HepG2 (cell line): ENCODE data around the gene MAN2B2. TPM values are rescaled to one million over a fixed set of nuclear protein-coding genes. Genes with fewer than 3 reads are reported as not detected.

Experiments
- ATAC-seq: fragments of 200-7000 bp; cut with Tn5 transposase; 3 replicates; pipeline ENCODE4 v1.9.1; 2020; ENCODE audit warnings: mild to moderate bottlenecking, moderate library complexity
- BruUV-seq: library from RNA; stranded (reverse); fragments of 400-500 nt; replicated peaks from 2 replicates; lab custom pipeline; 2021; lab: Mats Ljungman, UMichigan
- CTCF ChIA-PET: fragments of 300-600 bp; formaldehyde crosslinking; extraction: SDS; loops from one replicate; lab custom pipeline; 2021; ENCODE audit warnings: low total read pairs, inconsistent platforms, low intra/inter-chr PET ratio; lab: Yijun Ruan, JAX
- POLR2A ChIA-PET: fragments of 350-600 bp; sonication (Branson Sonifier 250); formaldehyde crosslinking; loops from one replicate; lab custom pipeline; 2020; ENCODE audit warnings: antibody characterized with exemption, inconsistent platforms; lab: Yijun Ruan, JAX
- DNase-seq: peaks from one replicate; pipeline ENCODE4 v3.0.0-alpha.2; 2015; ENCODE audit warnings: low spot score
- FAIRE-seq: peaks from 3 replicates; lab custom pipeline; 2011; peaks lifted over from hg19 to GRCh38; lab: Jason Lieb, UNC
- H2AFZ ChIP-seq: one replicate; pipeline ENCODE4 v1.6.1; 2011; ENCODE audit warnings: low read length, inconsistent platforms
- H3K27ac ChIP-seq: fragments of 300-600 bp; 3 replicates; pipeline ENCODE4 v1.8.0; 2011; ENCODE audit warnings: mixed run types, mild to moderate bottlenecking, mixed read lengths, low read length, inconsistent platforms; ENCODE audit not compliant: insufficient read depth; ENCODE audit errors: extremely low read length
- H3K27me3 ChIP-seq, 2 experiments: fragments of 200-600 bp in 1 of 2; 2 replicates in 1 of 2; 3 replicates in 1 of 2; pipeline versions ENCODE4 v1.6.0 to v1.8.0; 2011; ENCODE audit warnings: low read length in 2 of 2, mild to moderate bottlenecking in 2 of 2, moderate library complexity in 2 of 2, inconsistent platforms in 1 of 2; ENCODE audit not compliant: insufficient read depth in 2 of 2, control insufficient read depth in 1 of 2
- H3K36me3 ChIP-seq, 2 experiments: fragments of 200-600 bp in 1 of 2; replicated peaks in 1 of 2; 2 replicates in 1 of 2; 3 replicates in 1 of 2; pipeline versions ENCODE4 v1.5.1 to v1.8.0; 2011; ENCODE audit warnings: low read length in 2 of 2, inconsistent platforms in 1 of 2; ENCODE audit not compliant: insufficient read depth in 2 of 2, control insufficient read depth in 1 of 2
- H3K4me1 ChIP-seq: 2 replicates; pipeline ENCODE4 v1.5.1; 2012; ENCODE audit warnings: low read length, inconsistent platforms; ENCODE audit not compliant: insufficient read depth
- H3K4me2 ChIP-seq: 2 replicates; pipeline ENCODE4 v1.6.0; 2011; ENCODE audit warnings: low read depth, low read length, inconsistent platforms
- H3K4me3 ChIP-seq, 3 experiments: fragments of 200-600 bp in 1 of 3; sonication (generic), shearing (Covaris generic) in 1 of 3; replicated peaks in 1 of 3; 2 replicates each; pipeline ENCODE4 v1.5.1; 2011 to 2016; ENCODE audit warnings: low read length in 3 of 3, inconsistent platforms in 2 of 3, low read depth in 2 of 3, mild to moderate bottlenecking in 2 of 3, control low read depth in 1 of 3, mixed read lengths in 1 of 3; ENCODE audit not compliant: insufficient read depth in 1 of 3
- H3K79me2 ChIP-seq: one replicate; pipeline ENCODE4 v1.6.1; 2011; ENCODE audit warnings: low read length, inconsistent platforms; ENCODE audit not compliant: insufficient read depth
- H3K9ac ChIP-seq: 2 replicates; pipeline ENCODE4 v1.6.0; 2011; ENCODE audit warnings: mild to moderate bottlenecking, low read depth, low read length, inconsistent platforms; ENCODE audit not compliant: insufficient read depth
- H3K9me3 ChIP-seq: 2 replicates; pipeline ENCODE4 v1.5.1; 2012; ENCODE audit warnings: mild to moderate bottlenecking, low read length
- H4K20me1 ChIP-seq: 2 replicates; pipeline ENCODE4 v1.6.0; 2011; ENCODE audit warnings: inconsistent platforms, mild to moderate bottlenecking, low read length, moderate library complexity; ENCODE audit not compliant: insufficient read depth
- HCFC1 ChIP-seq: fragments of 150-350 bp; IDR thresholded peaks from 2 replicates; pipeline ENCODE4 v1.6.1; 2014; ENCODE audit warnings: low read depth, low read length
- HMG20B ChIP-seq: conservative IDR thresholded peaks from 2 replicates; pipeline ENCODE4 v1.6.1; 2016; ENCODE audit warnings: missing genetic modification reagents, missing compliant biosample characterization
- HNRNPK ChIP-seq: fragments of 200-400 bp; formaldehyde crosslinking; IDR thresholded peaks from 2 replicates; pipeline ENCODE4 v1.6.1; 2018; ENCODE audit warnings: low read length, low read depth, moderate library complexity, mild to moderate bottlenecking; ENCODE audit not compliant: poor library complexity, severe bottlenecking
- JUNB ChIP-seq: sonication (generic); formaldehyde crosslinking; IDR thresholded peaks from 2 replicates; pipeline ENCODE4 v1.8.0; 2022; ENCODE audit warnings: missing genetic modification reagents, mild to moderate bottlenecking, borderline replicate concordance
- KDM5B ChIP-seq: sonication (generic); formaldehyde crosslinking; IDR thresholded peaks from 2 replicates; pipeline ENCODE4 v1.4.0; 2020; ENCODE audit warnings: missing genetic modification reagents, mild to moderate bottlenecking, borderline replicate concordance
- MIXL1 ChIP-seq: IDR thresholded peaks from 2 replicates; pipeline ENCODE4 v1.6.1; 2016
- MXD4 ChIP-seq: IDR thresholded peaks from 2 replicates; pipeline ENCODE4 v1.6.1; 2016; ENCODE audit warnings: mild to moderate bottlenecking, missing biosample characterization, missing genetic modification reagents
- ZIK1 ChIP-seq: sonication (generic); formaldehyde crosslinking; IDR thresholded peaks from 2 replicates; pipeline ENCODE4 v1.5.0; 2020; ENCODE audit warnings: mild to moderate bottlenecking, low read depth, missing genetic modification reagents, borderline replicate concordance
- ZNF451 ChIP-seq: sonication (generic); formaldehyde crosslinking; IDR thresholded peaks from 2 replicates; pipeline ENCODE4 v1.5.0; 2020; ENCODE audit warnings: mild to moderate bottlenecking, missing genetic modification reagents
- WGBS: methylation state at CpG from one replicate; pipeline ENCODE4 v1.1.6; 2017; ENCODE audit warnings: low lambda C conversion rate; 5-methylcytosine and 5-hydroxymethylcytosine counted together
- in situ Hi-C: cut with HindIII; loops from 2 replicates; pipeline ENCODE4 v1.10.0; 2017; ENCODE audit warnings: low pct_unique_long_range_greater_than_20kb; ENCODE audit not compliant: extremely low pct_ligation_motif_present
- intact Hi-C: fragments of 100-400 bp; cut with micrococcal nuclease; formaldehyde crosslinking; loops from one replicate; pipeline ENCODE4 v1.10.0; 2022; ENCODE audit not compliant: unreplicated experiment
- polyA plus RNA-seq, 8 experiments: library from polyadenylated mRNA; depleted of rRNA in 3 of 8; stranded (reverse) in 7 of 8; unstranded in 1 of 8; fragments of >200 nt; fragmentation: Illumina TruSeq in 4 of 8; extraction: Trizol in 4 of 8; gene quantifications; 2 replicates each; pipeline versions ENCODE4 v1.2.1 to v1.2.3, GENCODE V29; 2011 to 2016; ENCODE audit warnings: low read depth in 4 of 8, missing spikeins in 1 of 8, mixed read lengths in 1 of 8; ENCODE audit not compliant: insufficient read depth in 1 of 8
- total RNA-seq, 5 experiments: library from RNA; depleted of rRNA; stranded (reverse); fragments of >200 nt; fragmentation: Illumina TruSeq; extraction: Trizol; gene quantifications; 2 replicates each; pipeline ENCODE4 v1.2.3, GENCODE V29; 2016; ENCODE audit warnings: low read depth in 1 of 5
- TF ChIP-seq, protein P1 (sequence below): sonication (generic); formaldehyde crosslinking; conservative IDR thresholded peaks from 2 replicates; pipeline ENCODE4 v1.8.0; 2022; ENCODE audit warnings: missing genetic modification reagents
- TF ChIP-seq, protein P2 (sequence below): sonication (generic); formaldehyde crosslinking; IDR thresholded peaks from 2 replicates; pipeline ENCODE4 v1.4.0; 2020; ENCODE audit warnings: missing genetic modification reagents, borderline replicate concordance
- TF ChIP-seq, protein P3 (sequence below): sonication (generic); formaldehyde crosslinking; IDR thresholded peaks from 2 replicates; pipeline ENCODE4 v1.4.0; 2020; ENCODE audit warnings: missing genetic modification reagents

MAN2B2 gene
- total and polyA plus RNA-seq, 2 of the 13 experiments (the other 11 are each of a cell fraction or from before 2014, with no cell fraction given) = 4.8 to 5.4 TPM

DNA sequence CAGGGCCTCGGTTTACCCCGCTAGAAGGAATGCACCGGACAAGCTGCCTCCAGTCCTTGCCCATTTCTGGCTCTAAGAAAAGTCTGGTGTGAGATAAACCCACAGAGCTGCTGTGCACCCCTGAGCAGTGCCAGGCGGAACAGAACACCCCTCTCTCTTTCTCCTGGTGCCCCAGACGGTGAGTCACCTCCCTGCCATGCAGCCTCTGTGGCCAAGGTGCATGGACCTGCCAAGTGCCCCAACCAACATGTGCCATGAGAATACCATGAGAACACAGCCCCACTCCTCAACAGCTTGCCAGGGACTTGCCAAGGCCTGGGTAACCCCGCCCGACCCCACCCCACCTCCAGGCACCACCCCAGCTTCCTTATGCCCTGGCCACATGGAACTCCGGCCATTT is 47.7 kb upstream of the MAN2B2 start:
- intact Hi-C loops = no loop called here
- no peaks in the 10 kb centered on the region for H3K36me3 ChIP-seq

DNA sequence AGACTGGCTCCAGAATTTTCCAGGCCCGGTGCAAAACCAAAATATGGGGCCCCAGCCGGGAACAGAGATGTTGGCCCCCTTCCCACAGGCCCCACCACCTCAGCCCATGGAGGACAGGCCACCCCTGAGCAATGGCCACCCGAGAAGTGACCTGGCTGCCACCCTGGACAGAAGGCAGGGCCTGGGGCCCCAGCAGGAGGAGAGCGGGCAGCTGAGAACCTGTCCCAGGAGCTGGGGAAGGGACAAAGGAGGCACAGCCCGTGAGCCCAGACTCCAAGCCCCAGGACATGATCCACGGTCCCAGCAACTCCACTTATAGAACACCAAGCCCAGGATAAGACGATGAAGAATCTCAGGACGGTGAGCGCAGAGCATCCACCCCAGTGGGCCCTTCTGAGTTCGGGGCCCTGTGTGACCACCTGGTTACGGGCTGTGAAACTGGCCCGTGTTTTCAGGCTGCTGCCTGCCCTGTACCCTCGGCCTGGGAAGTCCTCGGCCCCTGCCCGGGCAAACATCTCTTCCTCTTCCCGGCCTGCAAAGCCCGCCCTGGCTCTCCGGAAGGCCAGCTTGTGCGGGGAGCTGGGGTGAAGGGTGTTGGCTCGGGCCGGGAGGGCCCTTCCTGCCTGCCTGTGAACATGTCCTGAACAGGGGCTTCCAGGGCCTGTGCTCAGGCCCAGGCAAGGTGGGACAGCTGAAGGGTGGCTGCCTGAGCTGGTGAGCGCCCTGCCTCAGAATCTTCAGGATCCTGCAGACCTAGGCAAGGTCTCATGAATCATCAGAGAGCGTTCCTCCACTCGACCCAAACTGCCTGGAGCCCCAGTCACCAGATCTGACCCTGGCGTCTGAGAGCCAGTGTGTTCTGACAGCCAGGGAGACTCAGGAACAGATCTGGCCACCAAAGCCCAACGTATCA is 47.0 kb upstream of the MAN2B2 start:
- POLR2A ChIA-PET = interaction anchor here (1.0 kb wide), 1 partner anchor 11 kb away, joined by 3 read pairs; no protein-coding TSS in a partner anchor
- H3K4me2 ChIP-seq = no peak overlapping the region
- CTCF ChIA-PET = no interaction called here
- 20% methylated on average over 10 of the region's 26 CpGs for WGBS
- DNase-seq = no peak
- no peak for TF ChIP-seq ZIK1 (CRISPR knock-in tag)
- no peak for TF ChIP-seq MIXL1 (CRISPR knock-in tag)
- TF ChIP-seq, protein P1, sequence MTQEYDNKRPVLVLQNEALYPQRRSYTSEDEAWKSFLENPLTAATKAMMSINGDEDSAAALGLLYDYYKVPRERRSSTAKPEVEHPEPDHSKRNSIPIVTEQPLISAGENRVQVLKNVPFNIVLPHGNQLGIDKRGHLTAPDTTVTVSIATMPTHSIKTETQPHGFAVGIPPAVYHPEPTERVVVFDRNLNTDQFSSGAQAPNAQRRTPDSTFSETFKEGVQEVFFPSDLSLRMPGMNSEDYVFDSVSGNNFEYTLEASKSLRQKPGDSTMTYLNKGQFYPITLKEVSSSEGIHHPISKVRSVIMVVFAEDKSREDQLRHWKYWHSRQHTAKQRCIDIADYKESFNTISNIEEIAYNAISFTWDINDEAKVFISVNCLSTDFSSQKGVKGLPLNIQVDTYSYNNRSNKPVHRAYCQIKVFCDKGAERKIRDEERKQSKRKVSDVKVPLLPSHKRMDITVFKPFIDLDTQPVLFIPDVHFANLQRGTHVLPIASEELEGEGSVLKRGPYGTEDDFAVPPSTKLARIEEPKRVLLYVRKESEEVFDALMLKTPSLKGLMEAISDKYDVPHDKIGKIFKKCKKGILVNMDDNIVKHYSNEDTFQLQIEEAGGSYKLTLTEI (CRISPR knock-in tag) = no peak
- TF ChIP-seq, protein P2, sequence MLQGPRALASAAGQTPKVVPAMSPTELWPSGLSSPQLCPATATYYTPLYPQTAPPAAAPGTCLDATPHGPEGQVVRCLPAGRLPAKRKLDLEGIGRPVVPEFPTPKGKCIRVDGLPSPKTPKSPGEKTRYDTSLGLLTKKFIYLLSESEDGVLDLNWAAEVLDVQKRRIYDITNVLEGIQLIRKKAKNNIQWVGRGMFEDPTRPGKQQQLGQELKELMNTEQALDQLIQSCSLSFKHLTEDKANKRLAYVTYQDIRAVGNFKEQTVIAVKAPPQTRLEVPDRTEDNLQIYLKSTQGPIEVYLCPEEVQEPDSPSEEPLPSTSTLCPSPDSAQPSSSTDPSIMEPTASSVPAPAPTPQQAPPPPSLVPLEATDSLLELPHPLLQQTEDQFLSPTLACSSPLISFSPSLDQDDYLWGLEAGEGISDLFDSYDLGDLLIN = no peak
- TF ChIP-seq MXD4 (CRISPR knock-in tag) = no peak
- no peak for TF ChIP-seq HMG20B (CRISPR knock-in tag)
- TF ChIP-seq JUNB = no peak
- no peak for TF ChIP-seq HNRNPK
- no peak for TF ChIP-seq KDM5B (CRISPR knock-in tag)
- BruUV-seq = no TSS peak
- no peak overlapping the region for H2AFZ ChIP-seq
- peaks cover 10 to 67% of the 10 kb centered on the region in 2 experiments; a peak in 4 of 5 replicates for H3K27me3 ChIP-seq
- no peak; the same call in 2 of the 3 replicates for ATAC-seq
- H3K36me3 ChIP-seq = no peaks in the 10 kb centered on the region
- intact Hi-C loops (no loop called here), in situ Hi-C loops (no loop called here)
- FAIRE-seq = no peak
- H3K79me2 ChIP-seq = no peaks in the 10 kb centered on the region
- H3K4me1 ChIP-seq = no peaks in the 10 kb centered on the region
- no peak overlapping the region for H3K4me3 ChIP-seq
- H3K27ac ChIP-seq = no peak overlapping the region
- H4K20me1 ChIP-seq = no peaks in the 10 kb centered on the region
- no peaks in the 10 kb centered on the region for H3K9me3 ChIP-seq
- H3K9ac ChIP-seq = no peak overlapping the region

More for the DNA sequence above, 47.7 kb upstream of the MAN2B2 start:
- Histone ChIP-seq H3K9me3 (no peaks in the 10 kb centered on the region), H2AFZ (no peak overlapping the region), H3K27me3 (peaks cover 10 to 60% of the 10 kb centered on the region in 2 experiments; a peak in 4 of 5 replicates), H3K27ac (no peak overlapping the region), H3K79me2 (no peaks in the 10 kb centered on the region), H3K4me3 (no peak overlapping the region), H4K20me1 (no peaks in the 10 kb centered on the region), H3K4me1 (no peaks in the 10 kb centered on the region), H3K9ac (no peak overlapping the region), H3K4me2 (no peak overlapping the region)
- DNase-seq (no peak), ATAC-seq (no peak), FAIRE-seq (no peak)
- POLR2A ChIA-PET = no interaction called here
- no TSS peak for BruUV-seq
- in situ Hi-C loops = no loop called here
- no peak for TF ChIP-seq HCFC1
- TF ChIP-seq, protein P3, sequence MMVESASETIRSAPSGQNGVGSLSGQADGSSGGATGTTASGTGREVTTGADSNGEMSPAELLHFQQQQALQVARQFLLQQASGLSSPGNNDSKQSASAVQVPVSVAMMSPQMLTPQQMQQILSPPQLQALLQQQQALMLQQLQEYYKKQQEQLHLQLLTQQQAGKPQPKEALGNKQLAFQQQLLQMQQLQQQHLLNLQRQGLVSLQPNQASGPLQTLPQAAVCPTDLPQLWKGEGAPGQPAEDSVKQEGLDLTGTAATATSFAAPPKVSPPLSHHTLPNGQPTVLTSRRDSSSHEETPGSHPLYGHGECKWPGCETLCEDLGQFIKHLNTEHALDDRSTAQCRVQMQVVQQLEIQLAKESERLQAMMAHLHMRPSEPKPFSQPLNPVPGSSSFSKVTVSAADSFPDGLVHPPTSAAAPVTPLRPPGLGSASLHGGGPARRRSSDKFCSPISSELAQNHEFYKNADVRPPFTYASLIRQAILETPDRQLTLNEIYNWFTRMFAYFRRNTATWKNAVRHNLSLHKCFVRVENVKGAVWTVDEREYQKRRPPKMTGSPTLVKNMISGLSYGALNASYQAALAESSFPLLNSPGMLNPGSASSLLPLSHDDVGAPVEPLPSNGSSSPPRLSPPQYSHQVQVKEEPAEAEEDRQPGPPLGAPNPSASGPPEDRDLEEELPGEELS (CRISPR knock-in tag) = no peak
- TF ChIP-seq ZNF451 (CRISPR knock-in tag) = no peak
- CTCF ChIA-PET = no interaction called here
- 29% methylated on average over 5 of the region's 8 CpGs for WGBS
